ENCODE data around the gene ITGB4. TPM values are rescaled to one million over a fixed set of nuclear protein-coding genes. Genes with fewer than 3 reads are reported as not detected.

ITGB4 gene
- total RNA-seq, 2 experiments from 2014 or later = 1.5 to 1.9 TPM

DNA sequence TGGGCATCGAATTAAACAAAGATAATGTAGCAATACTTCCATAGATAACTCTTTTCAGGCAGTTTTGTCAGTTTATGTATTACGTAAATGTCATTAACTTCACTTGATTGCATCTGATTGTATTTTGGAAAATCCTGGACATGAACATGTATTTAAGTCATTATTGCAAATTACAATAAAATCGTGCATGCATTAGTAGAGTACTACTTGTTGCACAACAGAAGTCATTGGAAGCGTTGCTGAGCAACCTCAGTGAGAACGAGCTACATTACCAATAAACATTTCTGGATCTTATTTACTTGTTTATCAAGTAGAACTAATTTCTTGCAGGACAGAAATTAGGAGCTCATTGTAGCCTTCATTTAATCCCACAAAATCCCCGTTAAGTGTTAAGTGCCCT, 70.0 kb downstream of the ITGB4 start:
- ChIA-PET POLR2A (no interaction called here), CTCF (interaction anchor here (1.4 kb wide), 2 partner anchors 37 to 38 kb away, joined by 3 to 4 read pairs; no protein-coding TSS in a partner anchor)

DNA sequence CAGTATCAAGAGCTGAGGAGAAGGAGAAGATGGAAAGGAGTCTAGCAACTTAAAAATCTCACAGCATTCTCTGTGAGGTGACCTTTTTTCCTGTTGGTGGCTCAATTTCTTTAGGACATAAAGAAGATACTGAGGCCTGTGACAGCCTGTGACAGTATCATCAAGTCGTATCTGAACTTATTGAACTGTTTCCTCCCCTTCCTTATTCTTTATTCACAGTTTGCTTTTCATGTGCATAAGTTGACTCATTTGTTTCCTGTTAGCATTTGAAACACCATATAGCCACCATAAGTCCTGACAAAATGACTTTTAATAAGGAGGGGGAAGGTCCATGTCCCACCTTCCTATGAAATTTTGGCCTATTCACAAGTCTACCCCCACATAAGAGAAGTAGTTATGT, 72.2 kb downstream of the ITGB4 start:
- ChIA-PET POLR2A (no interaction called here), CTCF (interaction anchor here (1.1 kb wide), 1 partner anchor 44 kb away, joined by 3 read pairs; no protein-coding TSS in a partner anchor)

DNA sequence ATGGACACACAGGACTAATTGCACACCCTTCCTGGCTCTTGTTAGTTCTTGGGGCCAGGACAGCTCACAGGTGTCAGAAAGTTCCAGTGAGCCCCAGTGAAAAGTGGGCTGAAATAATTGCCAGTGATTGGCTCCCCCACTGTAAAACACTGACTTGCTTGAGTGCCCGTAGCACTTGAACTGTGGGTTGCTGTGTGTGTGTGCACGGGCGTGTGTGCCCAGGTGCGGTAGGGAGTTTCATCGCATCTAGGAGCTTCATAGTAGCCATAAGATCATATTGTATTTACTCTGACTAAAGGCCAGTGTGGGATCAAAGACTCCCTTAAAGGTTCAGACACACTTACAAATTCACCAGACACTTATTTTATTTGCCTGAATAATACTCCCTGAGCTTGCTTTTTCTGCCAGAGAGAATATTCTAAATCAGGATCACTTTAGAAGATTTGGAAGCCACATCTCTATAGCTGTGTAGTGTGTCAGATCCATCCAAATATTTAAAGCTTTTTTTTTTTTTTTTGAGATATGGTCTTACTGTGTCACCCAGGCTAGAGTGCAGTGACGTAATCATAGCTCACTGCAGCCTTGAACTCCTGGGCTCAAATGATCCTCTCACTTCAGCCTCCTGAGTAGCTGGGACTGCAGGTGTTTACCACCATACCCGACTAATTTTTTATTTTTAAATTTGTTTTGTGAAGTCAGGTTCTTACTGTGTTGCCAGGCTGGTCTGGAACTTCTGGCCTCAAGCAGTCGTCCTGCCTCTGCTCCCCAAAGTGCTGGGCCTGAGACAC, 74.8 kb downstream of the ITGB4 start:
- ChIA-PET CTCF (interaction anchor here (0.6 to 0.9 kb wide), 4 partner anchors 31 to 70 kb away, joined by 3 to 4 read pairs (median 4); no protein-coding TSS in a partner anchor), POLR2A (interaction anchor here (0.5 to 0.7 kb wide), 5 partner anchors 17 to 396 kb away, joined by 3 to 6 read pairs (median 4); no protein-coding TSS in a partner anchor)

DNA sequence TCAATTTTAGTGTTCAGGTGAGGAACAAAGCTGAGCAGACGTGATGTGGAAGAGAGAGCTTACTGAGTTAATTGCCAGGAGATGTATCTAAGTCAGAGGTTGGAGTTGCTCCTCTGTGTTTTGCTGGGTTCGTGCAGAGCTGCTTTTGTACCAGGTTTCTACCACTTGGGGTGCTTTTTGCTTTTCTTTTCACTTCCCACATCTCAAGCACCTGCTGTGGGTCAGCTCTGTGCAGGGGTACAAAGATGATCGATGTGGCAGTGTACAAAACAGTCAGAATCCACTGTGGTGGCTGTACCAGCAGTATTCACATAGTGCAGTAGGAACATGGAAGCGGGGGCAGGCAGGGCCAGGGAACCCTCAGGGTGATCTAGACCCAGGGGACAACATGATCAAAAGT, 78.1 kb downstream of the ITGB4 start:
- ChIA-PET CTCF (no interaction called here), POLR2A (interaction anchor here (0.5 to 1.1 kb wide), 2 partner anchors 23 to 29 kb away, joined by 3 to 8 read pairs; no protein-coding TSS in a partner anchor)

DNA sequence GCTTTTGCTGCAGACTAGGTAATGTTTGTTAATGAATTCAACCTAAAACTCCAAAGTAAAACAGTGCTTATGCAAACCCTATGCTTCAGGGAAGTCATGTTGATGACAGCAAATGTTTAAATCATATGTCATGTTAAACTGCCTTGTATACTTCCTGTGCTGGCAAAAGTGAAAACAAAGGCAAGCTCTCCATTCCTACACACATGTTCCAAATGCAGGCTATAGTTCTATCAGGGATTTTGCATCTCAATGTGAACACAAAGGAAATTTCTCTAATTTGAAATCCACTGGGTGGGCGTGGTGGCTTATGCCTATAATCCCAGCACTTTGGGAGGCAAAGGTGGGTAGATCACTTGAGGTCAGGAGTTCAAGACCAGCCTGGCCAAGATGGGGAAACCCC, 82.6 kb downstream of the ITGB4 start:
- ChIA-PET CTCF (interaction anchor here (0.5 to 1.1 kb wide), 3 partner anchors 28 to 293 kb away, joined by 3 read pairs; no protein-coding TSS in a partner anchor), POLR2A (interaction anchor here (1.1 kb wide), 1 partner anchor 24 kb away, joined by 4 read pairs; a partner anchor contains a TSS)

DNA sequence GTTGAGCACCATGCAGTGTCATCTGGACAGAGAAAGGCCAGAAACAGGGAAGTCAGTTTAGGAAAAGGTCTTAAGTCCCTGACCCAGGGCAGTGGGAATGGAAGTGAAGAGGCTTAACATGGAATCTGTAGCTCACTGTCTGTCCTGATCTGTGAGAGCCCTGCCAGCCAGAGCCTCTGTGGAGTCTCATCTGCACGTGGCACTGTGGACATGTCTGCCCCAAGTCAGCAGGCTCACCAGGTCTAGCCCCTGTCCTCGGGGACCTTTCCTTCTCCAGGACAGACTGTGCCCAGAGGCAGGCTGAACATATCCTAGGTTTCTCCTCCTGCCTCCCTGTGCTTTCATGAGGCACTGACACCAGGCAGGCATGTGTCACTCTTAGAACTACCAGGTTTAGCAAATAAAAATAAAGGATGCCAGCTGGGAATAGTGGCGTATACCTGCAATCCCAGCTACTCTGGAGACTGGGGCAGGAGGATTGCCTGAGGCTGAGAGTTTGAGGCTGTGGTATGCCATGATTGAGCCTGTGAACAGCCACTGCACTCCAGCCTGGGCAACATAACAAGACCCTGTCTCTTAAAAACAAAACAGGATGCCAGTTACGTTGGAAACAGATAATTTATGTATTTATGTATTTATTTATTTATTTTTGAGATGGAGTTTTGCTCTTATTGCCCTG, 85.7 kb downstream of the ITGB4 start:
- POLR2A ChIA-PET = no interaction called here
- CTCF ChIA-PET = no interaction called here

Other genes starting within 250 kb of the ITGB4 start
- 1 to 10 TPM; 7.4 TPM for gene CASKIN2, start 205.9 kb upstream of the ITGB4 start, total RNA-seq
- 10 to 100 TPM; 55.3 to 55.5 TPM for gene TSEN54, start 204.9 kb upstream of the ITGB4 start, total RNA-seq
- gene LLGL2, start 195.8 kb upstream of the ITGB4 start, total RNA-seq = 10 to 100 TPM; 10.6 to 13.1 TPM
- gene MYO15B, start 133.7 kb upstream of the ITGB4 start, total RNA-seq = 10 to 100 TPM; 15.0 to 17.2 TPM
- under 1 TPM in 1 of 2 experiments, not detected in 1; 0.25 TPM for gene SMIM5, start 88.0 kb upstream of the ITGB4 start, total RNA-seq
- gene RECQL5, start 54.3 kb upstream of the ITGB4 start, total RNA-seq = 10 to 100 TPM; 27.6 to 29.5 TPM
- 100 to 1,000 TPM in 1 of 2 experiments, 10 to 100 TPM in 1; 98.1 to 103 TPM for gene SAP30BP, start 54.1 kb upstream of the ITGB4 start, total RNA-seq
- gene GALK1, start 43.7 kb downstream of the ITGB4 start, total RNA-seq = 10 to 100 TPM; 42.2 to 44.3 TPM
- 10 to 100 TPM; 25.3 to 29.1 TPM for gene UNK, start 63.3 kb downstream of the ITGB4 start, total RNA-seq
- gene UNC13D, start 122.9 kb downstream of the ITGB4 start, total RNA-seq = 100 to 1,000 TPM; 162 to 165 TPM
- gene WBP2, start 133.9 kb downstream of the ITGB4 start, total RNA-seq = 10 to 100 TPM; 47.8 to 52.9 TPM
- gene TRIM47, start 157.1 kb downstream of the ITGB4 start, total RNA-seq = 10 to 100 TPM; 15.6 to 17.5 TPM
- 10 to 100 TPM; 39.4 to 39.5 TPM for gene TRIM65, start 175.5 kb downstream of the ITGB4 start, total RNA-seq
- gene MRPL38, start 183.4 kb downstream of the ITGB4 start, total RNA-seq = 100 to 1,000 TPM; 162 to 166 TPM
- 10 to 100 TPM; 21.9 to 23.6 TPM for gene FBF1, start 219.6 kb downstream of the ITGB4 start, total RNA-seq

Measured in activated CD8-positive, alpha-beta memory T cell treated with anti-CD3 and anti-CD28 coated beads for 36 hours (primary cell).